ENCODE data around the gene RPL27A.

Gene RPL27A

GRCh38 chr11:8701891-8702597, 19.5 kb downstream of the RPL27A start:
- no peak for DNase-seq

GRCh38 chr11:8702598-8702915, 20.0 kb downstream of the RPL27A start:
- no peak for DNase-seq

GRCh38 chr11:8704136-8704535, 21.5 kb downstream of the RPL27A start:
- no peak for DNase-seq

- DNase-seq = no peak
Measured at GRCh38 chr11:8705146-8705545, 22.6 kb downstream of the RPL27A start.

GRCh38 chr11:8706673-8707432, 24.3 kb downstream of the RPL27A start:
- no peak for DNase-seq

- DNase-seq = no peak
Measured at GRCh38 chr11:8707541-8708191, 25.1 kb downstream of the RPL27A start.

GRCh38 chr11:8709002-8709672, 26.5 kb downstream of the RPL27A start:
- DNase-seq = peak; percentile 99

GRCh38 chr11:8709777-8710176, 27.2 kb downstream of the RPL27A start:
- DNase-seq = no peak

- DNase-seq = no peak
Measured at GRCh38 chr11:8711895-8712442, 29.4 kb downstream of the RPL27A start.

GRCh38 chr11:8712506-8712905, 29.9 kb downstream of the RPL27A start:
- no peak for DNase-seq

GRCh38 chr11:8713760-8714454, 31.3 kb downstream of the RPL27A start:
- no peak for DNase-seq

- peak; percentile 42 for DNase-seq
Measured at GRCh38 chr11:8714622-8715225, 32.1 kb downstream of the RPL27A start.

- no peak for DNase-seq
Measured at GRCh38 chr11:8715501-8715900, 32.9 kb downstream of the RPL27A start.

GRCh38 chr11:8717544-8717875, 34.9 kb downstream of the RPL27A start:
- DNase-seq = no peak

GRCh38 chr11:8717876-8718753, 35.5 kb downstream of the RPL27A start:
- peak; percentile 96 for DNase-seq

GRCh38 chr11:8719211-8719649, 36.6 kb downstream of the RPL27A start:
- DNase-seq = peak; percentile 99

GRCh38 chr11:8719721-8720120, 37.1 kb downstream of the RPL27A start:
- DNase-seq = no peak

GRCh38 chr11:8720352-8720751, 37.8 kb downstream of the RPL27A start:
- DNase-seq = peak; percentile 41

GRCh38 chr11:8720868-8721608, 38.4 kb downstream of the RPL27A start:
- peak; percentile 32 for DNase-seq

Data from fibroblast of skin of back (primary cell).